ENCODE results near the gene EEF1A2.

EEF1A2 gene

GRCh38 chr20:63502671-63503172 is 3.8 kb upstream of the EEF1A2 start:
- Histone ChIP-seq H3K4me1 (ENCODE audit: control insufficient read depth in 1 of 2, insufficient read depth in 1 of 2, low read depth in 1 of 2, low read length in 1 of 2) (peaks cover 0 to 3% of the 10 kb centered on the region in 2 experiments), H3K9me3 (no peaks in the 10 kb centered on the region), H3K27me3 (peaks cover 74% of the 10 kb centered on the region), H3K4me3 (ENCODE audit: low read depth in 1 of 2, low read length in 1 of 2) (no peak overlapping the region), H3K36me3 (no peaks in the 10 kb centered on the region), H3K27ac (no peak overlapping the region)
- TF ChIP-seq, protein P1, sequence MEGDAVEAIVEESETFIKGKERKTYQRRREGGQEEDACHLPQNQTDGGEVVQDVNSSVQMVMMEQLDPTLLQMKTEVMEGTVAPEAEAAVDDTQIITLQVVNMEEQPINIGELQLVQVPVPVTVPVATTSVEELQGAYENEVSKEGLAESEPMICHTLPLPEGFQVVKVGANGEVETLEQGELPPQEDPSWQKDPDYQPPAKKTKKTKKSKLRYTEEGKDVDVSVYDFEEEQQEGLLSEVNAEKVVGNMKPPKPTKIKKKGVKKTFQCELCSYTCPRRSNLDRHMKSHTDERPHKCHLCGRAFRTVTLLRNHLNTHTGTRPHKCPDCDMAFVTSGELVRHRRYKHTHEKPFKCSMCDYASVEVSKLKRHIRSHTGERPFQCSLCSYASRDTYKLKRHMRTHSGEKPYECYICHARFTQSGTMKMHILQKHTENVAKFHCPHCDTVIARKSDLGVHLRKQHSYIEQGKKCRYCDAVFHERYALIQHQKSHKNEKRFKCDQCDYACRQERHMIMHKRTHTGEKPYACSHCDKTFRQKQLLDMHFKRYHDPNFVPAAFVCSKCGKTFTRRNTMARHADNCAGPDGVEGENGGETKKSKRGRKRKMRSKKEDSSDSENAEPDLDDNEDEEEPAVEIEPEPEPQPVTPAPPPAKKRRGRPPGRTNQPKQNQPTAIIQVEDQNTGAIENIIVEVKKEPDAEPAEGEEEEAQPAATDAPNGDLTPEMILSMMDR (IDR thresholded peaks at IDR 0.05): no peak

- no peaks in the 10 kb centered on the region for H3K9me3 ChIP-seq
- H3K4me1 ChIP-seq (ENCODE audit: control insufficient read depth in 1 of 2, insufficient read depth in 1 of 2, low read depth in 1 of 2, low read length in 1 of 2): peaks cover 0 to 3% of the 10 kb centered on the region in 2 experiments
- TF ChIP-seq, protein P1 (IDR thresholded peaks at IDR 0.05): no peak
- H3K36me3 ChIP-seq: no peaks in the 10 kb centered on the region
- H3K27ac ChIP-seq: no peak overlapping the region
- H3K4me3 ChIP-seq (ENCODE audit: low read depth in 1 of 2, low read length in 1 of 2): no peak overlapping the region
- peaks cover 78% of the 10 kb centered on the region for H3K27me3 ChIP-seq
These were observed 3.2 kb upstream of the EEF1A2 start for GRCh38 chr20:63501818-63502670.

DNA sequence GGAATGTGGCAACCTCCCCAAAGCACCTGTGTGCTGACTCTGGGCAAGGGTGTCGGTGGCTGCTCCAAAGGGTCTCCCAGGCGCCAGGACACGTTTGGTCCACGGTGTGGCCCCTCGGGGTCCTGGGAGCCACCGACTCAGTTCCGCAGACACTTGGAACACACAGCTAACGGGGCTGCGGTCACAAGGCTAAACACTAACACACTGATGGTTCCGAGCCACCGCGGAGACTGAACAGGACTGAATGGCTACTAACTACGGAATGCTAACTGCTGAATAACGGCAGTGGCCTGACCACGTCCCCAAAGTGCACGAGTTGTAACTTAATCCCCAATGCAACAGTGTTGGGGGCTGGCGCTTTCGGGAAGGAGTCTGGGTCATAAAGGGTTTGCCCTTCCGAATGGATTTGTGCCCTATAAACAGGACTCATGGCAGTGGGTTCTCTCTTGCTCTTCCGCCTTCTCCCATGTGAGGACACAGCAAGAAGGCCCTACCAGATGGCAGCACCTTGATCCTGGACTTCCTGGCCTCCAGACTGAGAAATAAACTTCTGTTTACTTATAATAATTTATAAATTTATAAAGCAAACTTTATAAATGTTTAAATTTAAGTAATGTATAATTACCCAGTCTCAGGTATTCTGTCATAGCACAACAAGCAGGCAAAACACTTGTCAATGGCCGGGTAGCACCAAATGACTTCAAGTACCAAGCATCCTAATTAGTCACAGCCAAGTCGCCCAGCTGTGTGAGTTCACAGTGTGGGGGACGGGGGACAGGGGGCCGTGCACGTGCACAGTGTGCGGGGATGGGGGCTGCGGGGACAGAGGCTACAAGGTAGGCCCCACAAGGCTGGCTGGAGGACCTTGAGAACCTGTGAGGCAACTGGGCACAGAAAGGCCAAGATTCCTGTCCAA is 2.3 kb upstream of the EEF1A2 start:
- no peak overlapping the region for H3K27ac ChIP-seq
- no peaks in the 10 kb centered on the region for H3K9me3 ChIP-seq
- peaks cover 3 to 6% of the 10 kb centered on the region in 2 experiments for H3K4me1 ChIP-seq (ENCODE audit: control insufficient read depth in 1 of 2, insufficient read depth in 1 of 2, low read depth in 1 of 2, low read length in 1 of 2)
- no peaks in the 10 kb centered on the region for H3K36me3 ChIP-seq
- H3K4me3 ChIP-seq (ENCODE audit: low read depth in 1 of 2, low read length in 1 of 2): no peak overlapping the region
- peaks cover 86% of the 10 kb centered on the region for H3K27me3 ChIP-seq
- TF ChIP-seq, protein P1 (IDR thresholded peaks at IDR 0.05): no peak

- H3K27me3 ChIP-seq: peaks cover 94% of the 10 kb centered on the region
These were observed 1.4 kb upstream of the EEF1A2 start for GRCh38 chr20:63500151-63500901.

More at GRCh38 chr20:63500151-63500901, 1.4 kb upstream of the EEF1A2 start:
- no peaks in the 10 kb centered on the region for H3K36me3 ChIP-seq
- peaks cover 4 to 9% of the 10 kb centered on the region in 2 experiments for H3K4me1 ChIP-seq (ENCODE audit: control insufficient read depth in 1 of 2, insufficient read depth in 1 of 2, low read depth in 1 of 2, low read length in 1 of 2)
- TF ChIP-seq, protein P1 (IDR thresholded peaks at IDR 0.05): no peak
- H3K9me3 ChIP-seq: no peaks in the 10 kb centered on the region
- H3K27ac ChIP-seq: no peak overlapping the region
- H3K4me3 ChIP-seq (ENCODE audit: low read depth in 1 of 2, low read length in 1 of 2): no peak overlapping the region
